ENCODE data around the gene KCNK4.

Gene KCNK4

DNA sequence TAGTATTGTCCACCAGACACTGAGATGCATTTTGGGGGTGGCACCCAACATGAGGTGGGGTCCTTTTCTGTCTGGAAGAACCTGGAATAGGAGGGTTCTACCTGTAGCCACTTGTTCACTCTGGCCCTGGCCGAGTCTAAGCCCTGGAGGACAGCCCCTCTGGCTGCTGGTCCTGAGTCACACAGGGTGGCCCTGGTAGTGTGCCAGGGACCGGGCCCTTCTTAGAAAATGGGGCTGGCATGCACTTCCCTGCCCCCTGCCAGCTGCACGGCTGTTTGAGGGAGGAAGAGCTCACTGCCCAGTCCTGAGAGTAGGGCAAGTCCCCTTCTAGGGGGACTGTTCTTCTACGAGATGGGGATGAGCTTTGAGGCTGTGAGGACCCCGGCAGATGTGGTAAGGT lies 37.6 kb upstream of the KCNK4 start:
- DNase-seq (ENCODE audit: low read depth) = peak; percentile 12
- no peak overlapping the region for H3K4me3 ChIP-seq (ENCODE audit: low read length)
- TF ChIP-seq, protein P1, sequence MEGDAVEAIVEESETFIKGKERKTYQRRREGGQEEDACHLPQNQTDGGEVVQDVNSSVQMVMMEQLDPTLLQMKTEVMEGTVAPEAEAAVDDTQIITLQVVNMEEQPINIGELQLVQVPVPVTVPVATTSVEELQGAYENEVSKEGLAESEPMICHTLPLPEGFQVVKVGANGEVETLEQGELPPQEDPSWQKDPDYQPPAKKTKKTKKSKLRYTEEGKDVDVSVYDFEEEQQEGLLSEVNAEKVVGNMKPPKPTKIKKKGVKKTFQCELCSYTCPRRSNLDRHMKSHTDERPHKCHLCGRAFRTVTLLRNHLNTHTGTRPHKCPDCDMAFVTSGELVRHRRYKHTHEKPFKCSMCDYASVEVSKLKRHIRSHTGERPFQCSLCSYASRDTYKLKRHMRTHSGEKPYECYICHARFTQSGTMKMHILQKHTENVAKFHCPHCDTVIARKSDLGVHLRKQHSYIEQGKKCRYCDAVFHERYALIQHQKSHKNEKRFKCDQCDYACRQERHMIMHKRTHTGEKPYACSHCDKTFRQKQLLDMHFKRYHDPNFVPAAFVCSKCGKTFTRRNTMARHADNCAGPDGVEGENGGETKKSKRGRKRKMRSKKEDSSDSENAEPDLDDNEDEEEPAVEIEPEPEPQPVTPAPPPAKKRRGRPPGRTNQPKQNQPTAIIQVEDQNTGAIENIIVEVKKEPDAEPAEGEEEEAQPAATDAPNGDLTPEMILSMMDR (conservative IDR thresholded peaks at IDR 0.05; ENCODE audit: low read length) = no peak

DNA sequence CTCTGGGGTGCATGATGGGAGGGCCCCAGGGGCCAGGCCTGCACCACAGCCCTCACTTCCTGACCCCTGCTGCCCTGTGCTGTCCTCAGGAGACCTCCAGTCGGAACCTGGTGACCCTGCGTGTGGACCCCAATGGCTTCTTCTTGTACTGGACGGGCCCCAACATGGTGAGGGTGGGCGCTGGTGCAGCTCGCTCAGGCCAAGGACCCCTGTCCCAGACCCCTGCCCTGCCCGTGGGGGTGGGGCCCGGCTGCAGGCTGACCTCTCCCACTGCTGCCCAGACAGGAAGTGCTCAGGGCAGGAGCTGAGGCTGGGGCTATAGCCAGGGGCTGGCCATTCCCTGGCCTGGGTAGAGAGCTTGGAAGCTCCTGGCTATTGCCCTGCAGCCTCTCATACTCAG lies 36.8 kb upstream of the KCNK4 start:
- TF ChIP-seq, protein P1 (conservative IDR thresholded peaks at IDR 0.05; ENCODE audit: low read length) = no peak
- no peak for DNase-seq (ENCODE audit: low read depth)
- H3K4me3 ChIP-seq (ENCODE audit: low read length) = no peak overlapping the region

DNA sequence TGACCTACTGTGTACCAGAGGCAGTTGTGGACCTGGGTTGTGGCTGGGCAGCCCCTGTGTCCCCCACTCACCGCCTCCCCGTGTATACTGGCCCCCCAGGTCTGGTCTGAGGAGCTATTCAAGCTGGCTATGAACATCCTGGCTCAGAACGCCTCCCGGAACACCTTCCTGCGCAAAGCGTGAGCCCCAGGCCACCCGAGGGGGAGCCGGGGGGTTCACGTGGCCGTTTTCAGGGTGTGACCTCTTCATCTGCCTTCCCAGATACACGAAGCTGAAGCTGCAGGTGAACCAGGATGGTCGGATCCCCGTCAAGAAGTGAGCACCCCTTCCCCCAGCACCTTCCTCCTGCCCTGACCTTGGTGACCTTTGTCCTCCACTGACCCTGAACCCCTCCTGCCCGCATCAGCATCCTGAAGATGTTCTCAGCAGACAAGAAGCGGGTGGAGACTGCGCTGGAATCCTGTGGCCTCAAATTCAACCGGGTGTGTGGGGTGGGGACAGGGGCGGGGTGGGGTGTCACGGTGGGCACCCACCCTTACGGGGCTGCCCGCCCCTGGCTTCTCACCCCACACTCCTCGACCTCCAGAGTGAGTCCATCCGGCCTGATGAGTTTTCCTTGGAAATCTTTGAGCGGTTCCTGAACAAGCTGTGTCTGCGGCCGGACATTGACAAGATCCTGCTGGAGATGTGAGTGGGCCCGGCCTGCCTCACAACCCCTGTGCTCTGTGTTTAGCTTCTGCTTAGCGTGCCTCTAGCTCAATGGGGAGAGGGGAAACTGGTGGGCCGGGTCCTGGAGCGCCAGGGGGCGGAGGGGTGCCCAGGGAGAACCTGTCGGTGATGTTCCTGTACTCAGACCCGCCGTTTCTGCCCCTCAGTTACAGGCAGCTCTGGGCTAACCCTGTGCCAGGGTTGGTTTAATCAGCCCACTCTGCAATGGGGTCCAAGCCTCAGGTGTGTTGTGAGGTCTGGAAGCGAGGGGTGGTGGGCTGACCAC lies 35.7 kb upstream of the KCNK4 start:
- DNase-seq (ENCODE audit: low read depth) = no peak
- H3K4me3 ChIP-seq (ENCODE audit: low read length) = no peak overlapping the region
- TF ChIP-seq, protein P1 (conservative IDR thresholded peaks at IDR 0.05; ENCODE audit: low read length) = no peak

DNA sequence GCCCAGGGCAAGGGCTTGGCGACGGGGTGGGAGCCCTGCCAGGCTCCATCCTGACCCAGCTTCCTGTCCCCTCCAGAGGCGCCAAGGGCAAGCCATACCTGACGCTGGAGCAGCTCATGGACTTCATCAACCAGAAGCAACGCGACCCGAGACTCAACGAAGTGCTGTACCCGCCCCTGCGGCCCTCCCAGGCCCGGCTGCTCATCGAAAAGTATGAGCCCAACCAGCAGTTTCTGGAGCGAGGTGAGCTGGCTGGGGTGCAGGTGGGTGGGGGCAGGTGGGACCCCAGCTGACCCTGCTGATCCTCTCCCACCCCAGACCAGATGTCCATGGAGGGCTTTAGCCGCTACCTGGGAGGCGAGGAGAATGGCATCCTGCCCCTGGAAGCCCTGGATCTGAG lies 34.8 kb upstream of the KCNK4 start:
- no peak for DNase-seq (ENCODE audit: low read depth)
- TF ChIP-seq, protein P1 (conservative IDR thresholded peaks at IDR 0.05; ENCODE audit: low read length) = no peak

DNA sequence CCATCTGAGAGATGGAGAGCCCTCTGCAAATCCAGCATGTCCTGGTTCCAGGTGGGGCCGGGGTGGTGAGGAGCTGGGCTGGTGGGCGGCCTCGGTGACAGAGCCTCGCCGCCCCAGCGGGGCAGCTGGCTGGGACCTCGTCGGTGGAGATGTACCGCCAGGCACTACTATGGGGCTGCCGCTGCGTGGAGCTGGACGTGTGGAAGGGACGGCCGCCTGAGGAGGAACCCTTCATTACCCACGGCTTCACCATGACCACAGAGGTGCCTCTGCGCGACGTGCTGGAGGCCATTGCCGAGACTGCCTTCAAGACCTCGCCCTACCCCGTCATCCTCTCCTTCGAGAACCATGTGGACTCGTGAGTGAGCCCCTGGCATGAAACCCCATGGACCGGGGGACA lies 32.7 kb upstream of the KCNK4 start:
- TF ChIP-seq, protein P1 (conservative IDR thresholded peaks at IDR 0.05; ENCODE audit: low read length) = no peak
- no peak overlapping the region for H3K4me3 ChIP-seq (ENCODE audit: low read length)
- DNase-seq (ENCODE audit: low read depth) = no peak

More for the DNA sequence above, 34.8 kb upstream of the KCNK4 start:
- no peak overlapping the region for H3K4me3 ChIP-seq (ENCODE audit: low read length)

DNA sequence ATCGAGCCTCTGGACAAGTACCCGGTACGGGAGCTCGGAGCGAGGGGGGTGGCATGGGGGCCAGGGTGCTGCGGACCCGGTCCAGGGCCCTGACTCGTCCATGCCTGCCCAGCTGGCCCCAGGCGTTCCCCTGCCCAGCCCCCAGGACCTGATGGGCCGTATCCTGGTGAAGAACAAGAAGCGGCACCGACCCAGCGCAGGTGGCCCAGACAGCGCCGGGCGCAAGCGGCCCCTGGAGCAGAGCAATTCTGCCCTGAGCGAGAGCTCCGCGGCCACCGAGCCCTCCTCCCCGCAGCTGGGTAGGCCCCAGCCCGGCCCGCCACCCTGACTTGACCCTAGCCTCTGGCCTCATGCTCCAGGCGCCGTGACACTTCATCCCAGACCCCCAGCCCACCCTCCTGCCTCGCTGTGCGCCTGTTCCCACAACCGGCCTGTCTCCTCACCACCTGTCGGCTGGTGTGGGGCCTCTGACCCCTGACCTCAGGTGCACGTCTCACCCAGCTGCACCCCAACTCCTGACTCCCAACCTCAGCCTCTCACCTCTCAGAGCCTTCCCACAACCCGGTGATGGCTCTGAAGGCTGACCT lies 32.1 kb upstream of the KCNK4 start:
- TF ChIP-seq, protein P1 (conservative IDR thresholded peaks at IDR 0.05; ENCODE audit: low read length) = no peak
- no peak overlapping the region for H3K4me3 ChIP-seq (ENCODE audit: low read length)
- no peak for DNase-seq (ENCODE audit: low read depth)
